NCI-H2171 (cell line): ENCODE measurements around the gene ENOX1.

Experiments
- DNase-seq: peaks from one replicate; lab custom pipeline; 2025; lab: John Stamatoyannopoulos, UW

Gene ENOX1

DNA sequence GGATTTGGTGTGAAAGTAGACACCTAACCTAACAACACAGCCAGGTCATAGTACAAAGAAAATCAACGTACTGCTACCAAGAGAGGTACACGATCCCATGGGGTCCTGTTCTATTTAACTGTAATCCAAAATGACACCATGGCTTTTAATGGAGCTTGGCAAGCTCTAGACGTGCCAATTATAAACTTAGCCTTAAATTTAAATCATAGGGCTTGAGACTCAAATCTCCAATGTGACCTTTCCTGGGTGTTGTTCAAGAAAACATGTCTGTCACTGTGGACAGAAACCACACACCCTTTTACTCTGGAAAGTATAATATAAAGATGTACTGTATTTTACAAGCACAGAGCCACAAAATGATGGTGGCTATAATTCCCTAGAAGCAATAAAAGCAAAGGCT is 299.3 kb downstream of the ENOX1 start:
- no peak for DNase-seq

GRCh38 chr13:43484432-43485225 is 302.1 kb downstream of the ENOX1 start:
- no peak for DNase-seq

DNA sequence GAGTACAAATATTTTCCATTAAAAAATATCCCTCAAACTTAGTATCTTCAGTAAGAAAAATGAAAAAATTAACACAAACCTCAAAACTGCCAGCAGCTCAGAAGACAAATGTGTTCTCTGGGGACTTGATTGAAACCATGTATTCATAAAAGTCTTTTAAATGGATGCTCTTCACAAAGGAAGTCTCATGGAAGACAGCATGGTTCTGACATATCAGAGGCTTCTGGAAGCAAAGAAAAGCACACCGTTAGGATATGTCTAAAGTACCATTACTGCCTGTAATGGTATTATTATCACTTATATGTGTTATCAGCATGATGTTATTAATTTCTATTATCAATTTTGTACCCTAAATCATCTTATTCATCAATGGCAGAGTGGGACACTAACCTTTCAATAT is 302.8 kb downstream of the ENOX1 start:
- DNase-seq, result no peak

- no peak for DNase-seq
Measured at GRCh38 chr13:43482641-43483040, 304.1 kb downstream of the ENOX1 start.

- DNase-seq, result no peak
Measured at GRCh38 chr13:43482026-43482425, 304.7 kb downstream of the ENOX1 start.

DNA sequence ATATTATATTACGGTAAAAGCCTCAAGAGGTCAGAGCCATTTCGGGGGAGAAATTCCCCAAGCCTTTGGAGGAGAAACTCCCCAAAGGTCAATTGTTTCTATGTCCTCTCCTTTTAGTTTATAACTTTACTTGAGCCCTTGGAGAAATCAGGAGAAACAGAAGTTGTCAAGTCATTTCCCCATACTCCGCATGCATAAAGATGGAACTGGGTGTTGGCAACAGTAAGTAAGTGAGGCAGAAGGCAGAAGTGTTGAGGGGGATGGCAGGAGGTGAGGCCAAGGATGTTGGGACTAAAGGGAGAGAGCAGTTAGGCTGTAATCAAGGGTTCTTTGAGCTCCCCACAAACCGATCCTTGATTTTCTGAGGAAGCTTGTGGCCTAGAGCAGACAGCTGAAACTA is 307.9 kb downstream of the ENOX1 start:
- DNase-seq, result no peak

GRCh38 chr13:43478211-43478610 is 308.6 kb downstream of the ENOX1 start:
- no peak for DNase-seq

GRCh38 chr13:43475140-43475539 is 311.6 kb downstream of the ENOX1 start:
- no peak for DNase-seq

DNA sequence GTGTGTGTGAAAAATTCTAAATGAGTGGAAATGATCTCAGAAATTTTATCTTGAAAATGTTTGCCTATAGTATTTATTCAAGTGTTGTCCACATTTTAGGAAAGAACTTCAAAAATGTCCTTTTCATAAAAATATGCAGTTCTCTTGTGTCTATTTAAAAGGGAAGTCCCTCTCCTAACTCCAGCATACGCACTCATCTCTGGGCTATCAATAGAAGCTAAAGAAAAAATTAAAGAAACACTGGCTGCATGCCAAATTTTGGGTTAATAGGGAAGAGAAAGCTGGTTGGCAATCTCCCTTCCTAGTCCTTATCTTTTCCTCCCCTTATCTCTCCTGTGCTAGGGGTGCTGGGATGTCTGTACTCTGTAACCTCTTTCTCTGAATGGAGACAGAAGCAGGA is 313.3 kb downstream of the ENOX1 start:
- DNase-seq, result no peak

- no peak for DNase-seq
Measured at GRCh38 chr13:43472980-43473379, 313.8 kb downstream of the ENOX1 start.

GRCh38 chr13:43472339-43472738 is 314.4 kb downstream of the ENOX1 start:
- DNase-seq, result no peak

- no peak for DNase-seq
Measured at GRCh38 chr13:43470610-43471009, 316.2 kb downstream of the ENOX1 start.

- DNase-seq, result no peak
Measured at GRCh38 chr13:43469791-43470190, 317.0 kb downstream of the ENOX1 start.

- DNase-seq, result no peak
Measured at GRCh38 chr13:43464578-43465264, 322.1 kb downstream of the ENOX1 start.

GRCh38 chr13:43448605-43449336 is 338.0 kb downstream of the ENOX1 start:
- no peak for DNase-seq

DNA sequence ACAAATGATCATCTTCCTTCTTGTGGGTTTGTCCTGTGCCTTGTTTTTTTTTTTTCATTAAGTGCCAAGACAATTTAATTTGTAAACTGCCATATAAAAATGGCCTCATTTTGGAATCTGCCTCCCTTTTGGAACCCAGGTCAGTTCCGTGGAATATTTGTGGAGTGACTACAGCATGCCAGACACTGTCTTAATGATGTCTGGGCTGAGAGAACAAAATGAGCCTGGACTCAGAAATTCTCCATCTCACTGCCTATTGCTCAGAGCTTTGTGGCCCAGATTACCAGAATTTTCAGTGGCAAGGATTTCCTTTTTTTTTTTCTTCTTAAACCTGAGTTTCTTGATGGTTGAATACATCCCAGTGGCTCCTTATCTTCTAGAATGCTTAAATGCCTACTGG is 340.6 kb downstream of the ENOX1 start:
- DNase-seq, result no peak

DNA sequence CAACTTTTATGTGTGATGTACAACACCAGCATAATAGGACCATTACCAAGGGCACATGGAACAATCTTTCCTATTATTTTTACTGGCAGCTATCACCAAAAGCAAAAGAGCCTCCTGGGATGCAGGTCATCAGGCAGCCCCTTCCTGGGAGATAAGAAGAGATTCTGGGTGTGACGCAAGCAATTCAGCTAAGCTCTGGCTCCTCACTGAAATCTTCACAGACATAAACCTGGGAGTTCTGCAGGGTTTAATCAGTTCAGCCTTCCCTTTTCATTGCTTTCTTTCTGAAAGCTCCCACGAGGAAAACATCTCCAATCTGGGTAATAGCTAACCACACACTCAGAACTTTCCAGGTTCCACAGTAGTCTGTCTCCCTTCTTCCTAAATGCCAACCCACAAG is 341.1 kb downstream of the ENOX1 start:
- no peak for DNase-seq

- DNase-seq, result no peak
Measured at GRCh38 chr13:43444081-43444480, 342.7 kb downstream of the ENOX1 start.

DNA sequence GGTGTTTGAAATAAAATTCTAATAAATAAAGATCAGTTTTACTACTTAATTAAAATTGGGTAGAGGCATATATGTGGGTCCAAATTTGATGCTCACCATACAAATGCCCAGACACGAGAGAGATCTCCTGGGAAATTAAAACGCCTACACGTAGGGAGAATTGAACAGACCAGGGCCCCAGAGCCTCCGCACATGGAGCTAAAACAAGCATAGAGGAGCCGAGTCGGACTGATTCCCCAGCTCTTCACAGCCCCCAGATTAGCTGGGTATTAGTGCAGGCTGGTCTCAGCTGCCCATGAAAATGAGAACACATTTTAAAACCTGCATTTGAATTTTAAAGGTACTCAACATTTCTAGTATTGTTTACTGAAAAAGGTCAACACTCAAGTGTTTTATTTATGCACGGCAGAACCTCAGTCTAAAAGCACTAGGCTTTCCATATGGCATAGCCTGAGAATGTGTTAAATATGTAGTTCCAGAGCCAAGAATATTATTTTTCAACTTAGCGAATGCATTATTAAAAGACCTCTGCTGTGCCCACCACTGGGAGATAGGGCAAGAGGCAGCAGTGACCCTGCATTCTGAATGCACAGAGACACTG is 344.8 kb downstream of the ENOX1 start:
- DNase-seq, result no peak

DNA sequence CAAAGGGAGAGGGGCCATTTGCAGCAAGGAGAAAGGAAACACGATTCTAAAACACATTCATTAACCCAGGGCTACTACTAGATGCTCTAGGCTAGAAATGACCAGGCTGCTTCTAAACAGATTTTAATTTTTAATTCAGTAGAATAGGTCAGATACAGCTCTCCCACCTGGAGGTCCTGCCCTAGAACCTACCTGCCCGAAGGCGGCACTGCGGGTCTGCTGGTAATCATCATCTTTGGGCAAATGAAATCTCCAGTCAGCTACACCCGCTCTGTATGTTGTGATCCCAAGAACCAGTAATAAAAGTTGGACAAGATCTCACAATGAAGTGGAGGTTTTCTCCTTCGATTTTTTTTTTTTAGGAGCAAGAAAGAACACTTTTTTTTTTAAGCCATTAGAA is 345.3 kb downstream of the ENOX1 start:
- no peak for DNase-seq

GRCh38 chr13:43434191-43434590 is 352.6 kb downstream of the ENOX1 start:
- DNase-seq, result no peak

- DNase-seq, result no peak
Measured at GRCh38 chr13:43433691-43434141, 353.1 kb downstream of the ENOX1 start.
